GM20431 (cell line): Measurements from ENCODE around the gene CHRND.
"Not testable (repeated sequence)": the region's sequence is repeated elsewhere in the genome, so short reads cannot be mapped to it uniquely, and the experiment has no call there.

Experiments
- in situ Hi-C: fragments of 300-500 bp; cut with MseI, MboI; formaldehyde crosslinking; loops from one replicate; pipeline ENCODE4 v1.15.0; 2020; ENCODE audit warnings: low sequenced_read_pairs; ENCODE audit not compliant: unreplicated experiment

The CHRND gene

GRCh38 chr2:232562515-232563151 lies 36.7 kb downstream of the CHRND start:
- in situ Hi-C loops: no loop called here

GRCh38 chr2:232563580-232563979 lies 37.6 kb downstream of the CHRND start:
- in situ Hi-C loops: no loop called here

- in situ Hi-C loops: no loop called here
These were observed 41.8 kb downstream of the CHRND start for GRCh38 chr2:232567721-232568120.

- in situ Hi-C loops: no loop called here
These were observed 42.2 kb downstream of the CHRND start for GRCh38 chr2:232568161-232568560.

GRCh38 chr2:232569541-232569940 lies 43.6 kb downstream of the CHRND start:
- in situ Hi-C loops: no loop called here

- in situ Hi-C loops: not testable (repeated sequence)
These were observed 44.5 kb downstream of the CHRND start for GRCh38 chr2:232570481-232570880.

- in situ Hi-C loops: no loop called here
These were observed 45.1 kb downstream of the CHRND start for GRCh38 chr2:232571026-232571474.

GRCh38 chr2:232573042-232573441 lies 47.1 kb downstream of the CHRND start:
- in situ Hi-C loops: no loop called here

- in situ Hi-C loops: no loop called here
These were observed 47.9 kb downstream of the CHRND start for GRCh38 chr2:232573771-232574435.

- in situ Hi-C loops: no loop called here
These were observed 48.9 kb downstream of the CHRND start for GRCh38 chr2:232574674-232575403.

- in situ Hi-C loops: no loop called here
These were observed 49.4 kb downstream of the CHRND start for GRCh38 chr2:232575404-232575746.

GRCh38 chr2:232576995-232577394 lies 51.0 kb downstream of the CHRND start:
- in situ Hi-C loops: no loop called here

- in situ Hi-C loops: no loop called here
These were observed 51.9 kb downstream of the CHRND start for GRCh38 chr2:232577841-232578240.

GRCh38 chr2:232578626-232579025 lies 52.7 kb downstream of the CHRND start:
- in situ Hi-C loops: no loop called here

GRCh38 chr2:232580648-232580981 lies 54.7 kb downstream of the CHRND start:
- in situ Hi-C loops: no loop called here

- in situ Hi-C loops: no loop called here
These were observed 55.8 kb downstream of the CHRND start for GRCh38 chr2:232581725-232582124.

- in situ Hi-C loops: no loop called here
These were observed 58.3 kb downstream of the CHRND start for GRCh38 chr2:232584238-232584637.
